ENCODE results near the gene CNTNAP3.
"Not testable (repeated sequence)": the region's sequence is repeated elsewhere in the genome, so short reads cannot be mapped to it uniquely, and the experiment has no call there.

The CNTNAP3 gene

GRCh38 chr9:39067683-39068082, 220.3 kb downstream of the CNTNAP3 start:
- DNase-seq (ENCODE audit: low read depth), result not testable (repeated sequence)

- DNase-seq (ENCODE audit: low read depth), result peak; percentile 8
These were observed 225.0 kb downstream of the CNTNAP3 start for GRCh38 chr9:39062966-39063365.

- DNase-seq (ENCODE audit: low read depth), result not testable (repeated sequence)
These were observed 233.5 kb downstream of the CNTNAP3 start for GRCh38 chr9:39054453-39054852.

GRCh38 chr9:39046833-39047232, 241.1 kb downstream of the CNTNAP3 start:
- not testable (repeated sequence) for DNase-seq (ENCODE audit: low read depth)

- not testable (repeated sequence) for DNase-seq (ENCODE audit: low read depth)
These were observed 245.6 kb downstream of the CNTNAP3 start for GRCh38 chr9:39042352-39042803.

GRCh38 chr9:39041774-39042173, 246.2 kb downstream of the CNTNAP3 start:
- not testable (repeated sequence) for DNase-seq (ENCODE audit: low read depth)

GRCh38 chr9:39039148-39039547, 248.8 kb downstream of the CNTNAP3 start:
- DNase-seq (ENCODE audit: low read depth), result not testable (repeated sequence)

GRCh38 chr9:39038221-39038620, 249.7 kb downstream of the CNTNAP3 start:
- DNase-seq (ENCODE audit: low read depth), result not testable (repeated sequence)

GRCh38 chr9:39033849-39034248, 254.1 kb downstream of the CNTNAP3 start:
- not testable (repeated sequence) for DNase-seq (ENCODE audit: low read depth)

GRCh38 chr9:39030204-39031019, 257.6 kb downstream of the CNTNAP3 start:
- DNase-seq (ENCODE audit: low read depth), result not testable (repeated sequence)

- not testable (repeated sequence) for DNase-seq (ENCODE audit: low read depth)
These were observed 259.1 kb downstream of the CNTNAP3 start for GRCh38 chr9:39028855-39029254.

- DNase-seq (ENCODE audit: low read depth), result not testable (repeated sequence)
These were observed 259.8 kb downstream of the CNTNAP3 start for GRCh38 chr9:39028168-39028567.

GRCh38 chr9:39025911-39026588, 261.9 kb downstream of the CNTNAP3 start:
- not testable (repeated sequence) for DNase-seq (ENCODE audit: low read depth)
